ENCODE measurements around the gene PTGIS.

Gene PTGIS

GRCh38 chr20:49464556-49464955 lies 103.4 kb downstream of the PTGIS start:
- DNase-seq: no peak

- DNase-seq: no peak
Measured at GRCh38 chr20:49462626-49463025, 105.3 kb downstream of the PTGIS start.

- DNase-seq: no peak
Measured at GRCh38 chr20:49461894-49462620, 105.9 kb downstream of the PTGIS start.

- DNase-seq: no peak
Measured at GRCh38 chr20:49460916-49461315, 107.0 kb downstream of the PTGIS start.

GRCh38 chr20:49460131-49460530 lies 107.8 kb downstream of the PTGIS start:
- no peak for DNase-seq

- no peak for DNase-seq
Measured at GRCh38 chr20:49459684-49460083, 108.3 kb downstream of the PTGIS start.

GRCh38 chr20:49457444-49457843 lies 110.5 kb downstream of the PTGIS start:
- no peak for DNase-seq

- no peak for DNase-seq
Measured at GRCh38 chr20:49456646-49457045, 111.3 kb downstream of the PTGIS start.

- DNase-seq: no peak
Measured at GRCh38 chr20:49455691-49456090, 112.2 kb downstream of the PTGIS start.

Measured in activated CD4-positive, alpha-beta T cell treated with anti-CD3 and anti-CD28 coated beads for 1 hour (primary cell).